GM13976 (cell line): Measurements from ENCODE around the gene FBXO44.

Source experiments
- DNase-seq: peaks from one replicate; pipeline ENCODE4 v3.0.0; 2012; ENCODE audit warnings: low spot score
- CTCF ChIP-seq: IDR thresholded peaks from 2 replicates; pipeline ENCODE4 v1.5.1; 2012; ENCODE audit warnings: borderline replicate concordance, mild to moderate bottlenecking; ENCODE audit not compliant: insufficient read depth; ENCODE audit errors: extremely low read depth, missing control alignments, control extremely low read depth
- in situ Hi-C: fragments of 300-500 bp; cut with MboI; formaldehyde crosslinking; loops from one replicate; pipeline ENCODE4 v1.12.0; 2022; ENCODE audit warnings: low sequenced_read_pairs, mixed read lengths, inconsistent platforms; ENCODE audit not compliant: unreplicated experiment

FBXO44 gene

DNA sequence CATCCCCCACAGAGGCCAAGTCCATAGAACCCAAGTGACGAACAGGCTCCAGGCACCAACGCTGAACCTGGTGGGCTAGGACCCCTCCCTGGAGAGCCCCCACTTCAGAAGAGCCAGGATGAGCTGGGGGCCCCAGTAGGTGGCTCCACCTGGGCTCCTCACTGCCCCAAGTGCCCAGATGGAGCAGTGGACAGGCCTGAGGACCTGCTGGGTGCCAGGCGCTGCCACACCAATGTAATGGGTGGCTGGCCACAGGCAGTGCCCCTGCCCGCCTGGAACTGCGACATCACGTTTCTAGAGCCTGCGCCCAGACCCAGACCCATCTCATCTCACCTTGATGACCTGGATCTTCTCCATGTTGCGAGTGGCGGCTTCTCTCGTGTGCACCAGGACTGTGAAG lies 20.6 kb downstream of the FBXO44 start:
- in situ Hi-C loops: no loop called here
- no peak for DNase-seq
- no peak for TF ChIP-seq CTCF

- in situ Hi-C loops: no loop called here
- no peak for TF ChIP-seq CTCF
- no peak for DNase-seq
These were observed 21.9 kb downstream of the FBXO44 start for GRCh38 chr1:11676386-11677103.

DNA sequence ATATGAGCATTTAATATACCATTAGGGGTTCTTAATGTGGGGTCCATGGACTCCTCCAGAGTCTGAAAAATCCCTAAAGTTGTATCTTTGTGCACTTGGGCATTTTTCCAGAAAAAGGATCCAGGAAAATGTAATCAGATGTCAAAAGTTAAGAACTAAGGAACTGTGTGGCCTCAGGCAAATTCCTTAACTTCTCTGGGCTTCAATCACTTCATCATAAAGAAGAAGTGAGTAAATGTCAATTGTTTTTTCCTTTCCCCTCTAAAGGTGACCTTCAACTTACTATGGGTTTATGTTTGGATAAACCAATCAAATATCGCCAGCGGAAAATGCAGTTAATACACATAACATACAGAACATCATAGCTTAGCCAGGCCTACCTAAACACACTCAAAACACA lies 23.8 kb downstream of the FBXO44 start:
- no peak for DNase-seq
- no peak for TF ChIP-seq CTCF
- in situ Hi-C loops: no loop called here

- no peak for TF ChIP-seq CTCF
- in situ Hi-C loops: no loop called here
- no peak for DNase-seq
These were observed 25.8 kb downstream of the FBXO44 start for GRCh38 chr1:11680270-11681070.

GRCh38 chr1:11681071-11681771 lies 26.5 kb downstream of the FBXO44 start, which contains the start of gene MAD2L2:
Gene MAD2L2 (minus strand): TSS chr1:11681148. CDS start chr1:11680601, 547 bp downstream.
- DNase-seq: peak; percentile 98
- TF ChIP-seq CTCF: no peak
- in situ Hi-C loops: no loop called here

GRCh38 chr1:11682287-11682771 lies 27.7 kb downstream of the FBXO44 start:
- DNase-seq: no peak
- TF ChIP-seq CTCF: no peak
- in situ Hi-C loops: no loop called here
